ENCODE data around the gene ZNF609. TPM values are rescaled to one million over a fixed set of nuclear protein-coding genes. Genes with fewer than 3 reads are reported as not detected.

Gene ZNF609
- total RNA-seq, 1 experiment from 2014 or later = 9.9 TPM

- no peaks in the 10 kb centered on the region for H3K9me3 ChIP-seq (ENCODE audit: low read length)
- ChIA-PET POLR2A (ENCODE audit: unreplicated experiment) (no interaction called here), CTCF (no interaction called here)
- no peaks in the 10 kb centered on the region for H3K27me3 ChIP-seq (ENCODE audit: low read length)
- DNase-seq (peak; percentile 85), ATAC-seq (peak; percentile 95)
- 0 out of 2 replicates have a peak, but pooled peaks cover 3% of the 10 kb centered on the region for H3K36me3 ChIP-seq (ENCODE audit: low read depth, low read length)
- no peaks in the 10 kb centered on the region for H3F3A ChIP-seq (ENCODE audit: low read length, unreplicated experiment)
- no peaks in the 10 kb centered on the region for H3K9me2 ChIP-seq (replicated peaks; ENCODE audit: low read length)
- no TSS peak for BruUV-seq (replicated peaks)
- TF ChIP-seq EZH2phosphoT487 (IDR thresholded peaks at IDR 0.05; ENCODE audit: borderline replicate concordance, low read length) (no peak), EZH2 (IDR thresholded peaks at IDR 0.05; ENCODE audit: low read length, unreplicated experiment) (no peak), CTCF (conservative IDR thresholded peaks at IDR 0.05; ENCODE audit: low read depth, low read length) (no peak)
- H4K20me1 ChIP-seq (ENCODE audit: low read length) = peaks cover 6% of the 10 kb centered on the region; the same call in 1 of the 2 replicates
- peak overlapping the region; percentile 50 for H3K4me2 ChIP-seq (ENCODE audit: low read length)
- peak overlapping the region; percentile 73 for H3K27ac ChIP-seq (ENCODE audit: low read length)
- peak overlapping the region; percentile 16; the same call in 1 of the 2 replicates for H3K9ac ChIP-seq (ENCODE audit: low read length)
- peaks cover 22% of the 10 kb centered on the region for H3K4me1 ChIP-seq (ENCODE audit: insufficient read depth, low read length)
- peaks cover 22% of the 10 kb centered on the region for H3K79me2 ChIP-seq (ENCODE audit: low read length)
- no peak overlapping the region; the same call in 1 of the 2 replicates for H3K4me3 ChIP-seq (ENCODE audit: low read length)
- H2AFZ ChIP-seq (ENCODE audit: low read length) = no peak overlapping the region
- intact Hi-C loops (cut with micrococcal nuclease) = no loop called here
Observed at GRCh38 chr15:64619880-64620839, 159.8 kb downstream of the ZNF609 start.

- intact Hi-C loops (cut with micrococcal nuclease) = no loop called here
- Histone ChIP-seq H3F3A (ENCODE audit: low read length, unreplicated experiment) (no peaks in the 10 kb centered on the region), H2AFZ (ENCODE audit: low read length) (no peak overlapping the region), H3K4me1 (ENCODE audit: insufficient read depth, low read length) (peaks cover 22% of the 10 kb centered on the region), H3K27ac (ENCODE audit: low read length) (peak overlapping the region; percentile 57), H3K27me3 (ENCODE audit: low read length) (no peaks in the 10 kb centered on the region), H3K4me3 (ENCODE audit: low read length) (no peak overlapping the region), H3K36me3 (ENCODE audit: low read depth, low read length) (0 out of 2 replicates have a peak, but pooled peaks cover 3% of the 10 kb centered on the region), H3K9me3 (ENCODE audit: low read length) (no peaks in the 10 kb centered on the region), H3K9ac (ENCODE audit: low read length) (no peak overlapping the region), H4K20me1 (ENCODE audit: low read length) (peaks cover 6% of the 10 kb centered on the region; the same call in 1 of the 2 replicates), H3K9me2 (replicated peaks; ENCODE audit: low read length) (no peaks in the 10 kb centered on the region), H3K4me2 (ENCODE audit: low read length) (peak overlapping the region; percentile 20), H3K79me2 (ENCODE audit: low read length) (peaks cover 22% of the 10 kb centered on the region)
- no peak for DNase-seq
- ChIA-PET CTCF (no interaction called here), POLR2A (ENCODE audit: unreplicated experiment) (no interaction called here)
- ATAC-seq = no peak
- TF ChIP-seq EZH2 (IDR thresholded peaks at IDR 0.05; ENCODE audit: low read length, unreplicated experiment) (no peak), CTCF (conservative IDR thresholded peaks at IDR 0.05; ENCODE audit: low read depth, low read length) (no peak), EZH2phosphoT487 (IDR thresholded peaks at IDR 0.05; ENCODE audit: borderline replicate concordance, low read length) (no peak)
- BruUV-seq (replicated peaks) = no TSS peak
Observed at GRCh38 chr15:64621056-64621455, 160.7 kb downstream of the ZNF609 start.
